Tibial artery (tissue), 4 donors: ENCODE data around the gene ZNF770.

ENCODE experiments used
- DNase-seq, 2 donors: peaks; one replicate each; pipeline ENCODE4 v3.0.0-alpha.2; 2019
- H3K27ac ChIP-seq, 2 donors: fragments of 200-600 bp; sonication (generic) in 1 of 2; 1 replicate in 1 of 2; 2 replicates in 1 of 2; pipeline ENCODE4 v1.5.1; 2018 to 2019; ENCODE audit warnings: mild to moderate bottlenecking in 1 of 2
- H3K27me3 ChIP-seq, 2 donors: fragments of 200-600 bp; sonication (generic) in 1 of 2; one replicate each; pipeline versions ENCODE4 v1.5.1 to v1.6.0; 2016 to 2019
- H3K36me3 ChIP-seq, 3 donors: fragments of 200-600 bp; sonication (generic) in 2 of 3; one replicate each; pipeline ENCODE4 v1.5.1; 2016 to 2019; ENCODE audit warnings: mild to moderate bottlenecking in 2 of 3
- H3K4me1 ChIP-seq, 4 donors: fragments of 200-600 bp; sonication (generic) in 2 of 4; 1 replicate in 3 of 4; 2 replicates in 1 of 4; pipeline ENCODE4 v1.5.1; 2016 to 2019
- H3K4me3 ChIP-seq, 2 donors: fragments of 200-600 bp; sonication (generic) in 1 of 2; 1 replicate in 1 of 2; 2 replicates in 1 of 2; pipeline ENCODE4 v1.5.1; 2018 to 2019; ENCODE audit warnings: mild to moderate bottlenecking in 2 of 2
- H3K9me3 ChIP-seq, 3 donors: fragments of 200-600 bp; sonication (generic) in 1 of 3; one replicate each; pipeline ENCODE4 v1.5.1; 2016 to 2019
- intact Hi-C: fragments of 100-400 bp; cut with DNase I; formaldehyde crosslinking; loops from one replicate; pipeline ENCODE4 v1.15.0; 2023; ENCODE audit warnings: low total_unique reads
- TF ChIP-seq, protein P1 (sequence below), 2 experiments: fragments of 200-600 bp in 1 of 2; fragments of 450-650 bp in 1 of 2; IDR thresholded peaks; one replicate each; pipeline ENCODE4 v1.5.1; 2017 to 2019; ENCODE audit warnings: antibody characterized with exemption in 2 of 2, mild to moderate bottlenecking in 1 of 2, moderate library complexity in 1 of 2

Gene ZNF770

DNA sequence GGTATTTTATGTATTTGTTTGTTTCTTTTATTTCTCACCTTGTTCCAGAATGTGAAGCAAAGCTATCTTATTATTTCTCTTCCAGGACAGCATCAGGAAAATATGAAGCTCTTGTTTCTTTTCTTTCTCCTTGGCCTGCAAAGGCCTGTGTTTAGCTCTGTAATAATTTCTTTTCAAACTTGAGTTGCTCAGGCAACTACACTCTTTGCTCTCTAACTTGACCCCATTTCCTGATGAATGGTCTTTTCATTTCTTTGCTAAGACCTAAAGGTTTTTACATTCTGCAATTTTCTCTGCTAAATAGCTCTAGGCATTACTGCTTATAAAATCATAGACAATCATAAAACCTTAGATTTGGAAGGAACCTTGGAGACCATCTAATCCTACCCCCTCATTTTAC, 26.2 kb upstream of the ZNF770 start:
- TF ChIP-seq, protein P1, sequence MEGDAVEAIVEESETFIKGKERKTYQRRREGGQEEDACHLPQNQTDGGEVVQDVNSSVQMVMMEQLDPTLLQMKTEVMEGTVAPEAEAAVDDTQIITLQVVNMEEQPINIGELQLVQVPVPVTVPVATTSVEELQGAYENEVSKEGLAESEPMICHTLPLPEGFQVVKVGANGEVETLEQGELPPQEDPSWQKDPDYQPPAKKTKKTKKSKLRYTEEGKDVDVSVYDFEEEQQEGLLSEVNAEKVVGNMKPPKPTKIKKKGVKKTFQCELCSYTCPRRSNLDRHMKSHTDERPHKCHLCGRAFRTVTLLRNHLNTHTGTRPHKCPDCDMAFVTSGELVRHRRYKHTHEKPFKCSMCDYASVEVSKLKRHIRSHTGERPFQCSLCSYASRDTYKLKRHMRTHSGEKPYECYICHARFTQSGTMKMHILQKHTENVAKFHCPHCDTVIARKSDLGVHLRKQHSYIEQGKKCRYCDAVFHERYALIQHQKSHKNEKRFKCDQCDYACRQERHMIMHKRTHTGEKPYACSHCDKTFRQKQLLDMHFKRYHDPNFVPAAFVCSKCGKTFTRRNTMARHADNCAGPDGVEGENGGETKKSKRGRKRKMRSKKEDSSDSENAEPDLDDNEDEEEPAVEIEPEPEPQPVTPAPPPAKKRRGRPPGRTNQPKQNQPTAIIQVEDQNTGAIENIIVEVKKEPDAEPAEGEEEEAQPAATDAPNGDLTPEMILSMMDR (IDR thresholded peaks at IDR 0.05), result no peak
- intact Hi-C loops, result no loop called here
- DNase-seq, result no peak
- Histone ChIP-seq H3K4me1 (no peaks in the 10 kb centered on the region), H3K9me3 (no peaks in the 10 kb centered on the region), H3K27me3 (no peaks in the 10 kb centered on the region), H3K36me3 (no peaks in the 10 kb centered on the region), H3K4me3 (no peak overlapping the region), H3K27ac (no peak overlapping the region)

DNA sequence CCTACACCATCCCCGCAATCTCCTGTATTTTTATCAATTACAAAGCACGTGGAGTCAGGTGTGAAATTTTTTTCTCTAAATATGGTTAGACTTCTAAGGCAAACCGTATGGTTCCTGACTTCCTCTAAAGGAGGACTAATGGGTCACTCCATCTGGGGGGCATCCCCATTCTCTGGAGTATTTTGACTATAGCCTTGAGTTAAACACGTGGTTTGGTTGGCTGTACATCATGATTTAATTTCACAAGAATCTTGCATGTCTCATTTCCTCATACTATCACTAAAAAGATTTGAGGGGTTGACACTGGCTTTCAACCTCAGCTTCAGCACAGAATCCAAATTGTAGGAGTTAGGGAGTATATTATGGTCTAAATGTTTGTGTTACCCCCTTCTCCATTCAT, 25.3 kb upstream of the ZNF770 start:
- intact Hi-C loops, result no loop called here
- no peaks in the 10 kb centered on the region for H3K9me3 ChIP-seq
- no peaks in the 10 kb centered on the region for H3K27me3 ChIP-seq
- H3K4me3 ChIP-seq, result no peak overlapping the region
- no peak overlapping the region for H3K27ac ChIP-seq
- TF ChIP-seq, protein P1 (IDR thresholded peaks at IDR 0.05), result no peak
- H3K4me1 ChIP-seq, result no peaks in the 10 kb centered on the region
- DNase-seq, result no peak
- no peaks in the 10 kb centered on the region for H3K36me3 ChIP-seq

DNA sequence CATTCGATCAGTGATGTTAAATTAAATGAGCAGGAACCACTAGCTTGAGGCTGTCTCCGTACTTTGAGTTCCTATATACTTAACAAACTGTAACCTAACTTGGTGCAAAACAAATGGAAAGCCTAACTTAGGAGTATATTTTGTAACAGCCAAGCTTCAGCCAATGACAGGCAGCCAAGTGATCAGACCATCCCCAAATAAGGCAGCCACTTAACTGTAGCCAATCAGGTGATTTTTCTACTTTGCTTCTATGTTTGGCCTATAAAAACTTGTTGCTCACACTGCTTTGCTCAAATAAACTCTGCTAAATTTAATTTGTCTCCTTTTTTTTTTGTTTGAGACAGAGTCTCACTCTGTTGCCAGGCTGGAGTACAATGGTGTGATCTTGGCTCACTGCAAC, 19.3 kb upstream of the ZNF770 start:
- H3K27me3 ChIP-seq, result no peaks in the 10 kb centered on the region
- TF ChIP-seq, protein P1 (IDR thresholded peaks at IDR 0.05), result no peak
- no peaks in the 10 kb centered on the region for H3K4me1 ChIP-seq
- intact Hi-C loops, result no loop called here
- no peaks in the 10 kb centered on the region for H3K9me3 ChIP-seq
- H3K27ac ChIP-seq, result no peak overlapping the region
- no peaks in the 10 kb centered on the region for H3K36me3 ChIP-seq
- no peak for DNase-seq
- H3K4me3 ChIP-seq, result no peak overlapping the region

DNA sequence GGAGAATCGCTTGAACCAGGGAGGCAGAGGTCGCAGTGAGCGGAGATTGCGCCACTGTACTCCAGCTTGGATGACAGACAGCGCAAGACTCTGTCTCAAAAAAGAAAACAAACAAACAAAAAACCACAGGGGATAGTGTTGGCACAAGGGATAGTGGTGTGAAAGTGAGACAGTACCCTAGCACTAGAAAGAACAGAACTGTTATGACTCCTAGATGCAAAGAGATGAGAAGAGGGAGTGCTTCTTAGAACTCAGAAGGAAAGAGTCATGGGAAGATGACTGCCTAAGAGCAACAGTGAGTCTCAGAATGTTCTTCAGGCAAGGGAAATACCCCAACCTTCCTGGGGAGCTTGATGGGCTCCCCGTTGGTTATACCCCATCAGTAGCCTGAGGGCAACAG, 17.8 kb upstream of the ZNF770 start:
- H3K9me3 ChIP-seq, result no peaks in the 10 kb centered on the region
- no peak overlapping the region for H3K27ac ChIP-seq
- no peak overlapping the region for H3K4me3 ChIP-seq
- H3K36me3 ChIP-seq, result no peaks in the 10 kb centered on the region
- no peaks in the 10 kb centered on the region for H3K27me3 ChIP-seq
- TF ChIP-seq, protein P1 (IDR thresholded peaks at IDR 0.05), result no peak
- no peaks in the 10 kb centered on the region for H3K4me1 ChIP-seq
- intact Hi-C loops, result no loop called here
- no peak for DNase-seq

DNA sequence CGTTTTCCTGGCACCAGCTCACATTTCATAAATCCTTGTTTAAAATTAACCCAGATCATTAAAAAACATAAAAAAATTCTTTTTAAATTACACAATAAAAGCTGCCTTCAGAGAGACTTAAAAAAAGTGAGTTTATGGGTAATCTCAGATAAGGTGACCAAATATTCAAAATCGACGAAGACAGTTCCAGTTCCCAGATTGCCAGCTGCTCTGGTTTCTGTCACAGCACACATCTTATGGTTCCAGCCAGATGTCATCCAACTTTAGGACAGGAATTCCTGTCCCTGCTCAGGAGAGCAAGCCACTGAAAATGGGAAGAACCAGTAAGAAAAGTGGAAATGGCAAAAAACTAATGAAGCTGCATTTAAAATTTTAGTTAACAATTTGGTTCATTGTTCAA, 15.8 kb upstream of the ZNF770 start:
- DNase-seq, result no peak
- intact Hi-C loops, result no loop called here
- H3K36me3 ChIP-seq, result no peaks in the 10 kb centered on the region
- TF ChIP-seq, protein P1 (IDR thresholded peaks at IDR 0.05), result no peak
- no peak overlapping the region for H3K27ac ChIP-seq
- H3K4me3 ChIP-seq, result no peak overlapping the region
- H3K9me3 ChIP-seq, result no peaks in the 10 kb centered on the region
- H3K4me1 ChIP-seq, result no peaks in the 10 kb centered on the region
- H3K27me3 ChIP-seq, result no peaks in the 10 kb centered on the region

DNA sequence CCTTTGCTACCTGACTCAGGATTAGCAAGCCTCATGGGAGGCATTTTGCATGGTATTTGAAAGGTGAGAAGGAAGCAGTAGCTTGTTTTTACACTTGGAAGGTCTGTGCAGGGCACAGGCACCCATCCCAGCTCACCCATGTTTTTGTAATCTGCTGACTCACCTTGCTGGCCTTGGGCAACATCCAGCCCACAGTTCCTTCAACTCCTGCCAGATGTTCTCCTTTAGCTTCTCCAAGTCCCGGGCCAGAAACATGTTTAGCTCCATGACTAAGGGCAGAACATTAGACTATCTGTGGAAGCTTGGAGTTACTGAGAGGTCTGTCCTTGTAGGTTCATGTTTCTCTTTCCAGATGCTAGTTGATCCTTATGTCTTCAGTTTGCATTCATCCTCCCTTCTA, 12.4 kb upstream of the ZNF770 start:
- DNase-seq, result no peak

More for the DNA sequence above, 12.4 kb upstream of the ZNF770 start:
- Histone ChIP-seq H3K4me3 (no peak overlapping the region), H3K4me1 (no peaks in the 10 kb centered on the region), H3K27ac (no peak overlapping the region), H3K9me3 (no peaks in the 10 kb centered on the region), H3K36me3 (no peaks in the 10 kb centered on the region), H3K27me3 (no peaks in the 10 kb centered on the region)
- intact Hi-C loops, result no loop called here
- TF ChIP-seq, protein P1 (IDR thresholded peaks at IDR 0.05), result no peak
